HG03135 (cell line): ENCODE results near the gene KAZN.

Source experiments
- ATAC-seq: cut with Tn5 transposase; IDR thresholded peaks from one replicate; pipeline ENCODE4 v1.9.1; 2021; ENCODE audit warnings: mild to moderate bottlenecking, moderate library complexity; ENCODE audit not compliant: unreplicated experiment

KAZN gene

DNA sequence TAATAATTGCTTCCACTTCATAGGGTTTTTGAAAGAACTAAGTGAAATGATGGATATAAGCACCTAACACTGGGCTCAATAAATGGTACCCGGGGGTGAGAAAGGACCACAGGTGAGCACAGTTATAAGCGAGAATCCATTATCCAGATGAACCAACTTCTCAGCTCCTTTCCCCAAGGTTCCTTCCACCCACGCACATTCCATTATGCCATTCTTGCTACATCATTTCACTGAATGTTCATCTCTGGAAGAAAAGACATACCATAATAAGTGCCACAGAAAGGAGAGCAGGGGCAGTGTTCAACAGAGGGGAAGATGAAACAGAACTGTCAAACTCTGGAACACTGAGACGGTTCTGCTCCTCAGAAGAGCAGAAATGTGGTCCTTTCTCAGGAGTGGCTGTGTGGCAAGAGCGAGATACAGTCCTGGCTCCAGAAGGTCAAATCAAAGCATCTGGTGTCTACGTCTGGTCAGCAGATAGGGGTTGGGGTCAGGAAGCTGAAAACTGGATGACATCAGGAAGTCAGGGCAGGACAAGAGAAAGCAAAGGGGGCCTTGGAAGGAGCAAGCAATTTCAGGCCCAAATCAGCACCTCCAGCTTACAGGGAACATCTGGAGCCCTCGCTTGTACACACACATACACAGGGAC is 299.6 kb downstream of the KAZN start:
- ATAC-seq = no peak

- ATAC-seq = no peak
Measured at GRCh38 chr1:14899686-14900085, 301.2 kb downstream of the KAZN start.

GRCh38 chr1:14901371-14901954 is 303.0 kb downstream of the KAZN start:
- no peak for ATAC-seq

- ATAC-seq = no peak
Measured at GRCh38 chr1:14903922-14904321, 305.4 kb downstream of the KAZN start.

GRCh38 chr1:14906665-14907064 is 308.2 kb downstream of the KAZN start:
- no peak for ATAC-seq

DNA sequence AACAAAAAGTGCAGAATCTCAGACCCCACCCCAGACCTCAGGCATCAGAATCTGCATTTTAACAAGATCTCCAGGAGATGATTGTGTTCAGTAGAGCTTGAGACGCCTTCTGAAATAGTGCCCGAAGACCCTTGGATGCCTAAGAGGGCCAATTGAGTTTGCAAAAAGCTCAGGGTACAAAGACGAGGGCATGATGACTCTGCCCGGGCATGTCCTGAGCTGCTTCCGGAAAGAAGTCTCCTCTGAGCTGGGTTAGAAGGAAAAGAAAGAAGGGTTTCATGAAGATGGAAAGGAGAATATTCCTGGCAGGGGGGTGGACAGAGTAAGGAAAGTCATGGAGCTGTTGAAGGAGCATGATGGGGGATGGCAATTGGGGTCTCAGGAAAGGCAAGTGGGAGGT is 308.9 kb downstream of the KAZN start:
- no peak for ATAC-seq

DNA sequence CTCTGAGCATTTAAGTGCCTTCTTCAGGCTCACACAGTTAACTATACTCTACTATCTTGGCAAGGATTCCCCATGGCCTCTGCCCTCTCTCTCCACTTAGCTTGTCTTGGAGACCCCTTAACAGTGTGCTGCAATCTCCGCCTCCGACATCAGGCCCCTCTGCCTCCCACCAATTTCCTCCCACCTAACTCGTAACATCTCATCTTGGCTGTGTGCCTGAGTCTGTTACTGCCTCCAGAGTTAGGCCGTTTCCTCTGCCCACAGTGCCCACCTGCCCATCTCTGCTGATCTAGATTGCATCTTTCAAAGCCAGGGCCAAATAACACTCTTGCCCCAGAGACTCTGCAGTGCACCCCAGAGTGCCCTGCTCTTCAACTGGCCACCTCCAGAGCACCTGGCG is 310.8 kb downstream of the KAZN start:
- ATAC-seq = no peak

DNA sequence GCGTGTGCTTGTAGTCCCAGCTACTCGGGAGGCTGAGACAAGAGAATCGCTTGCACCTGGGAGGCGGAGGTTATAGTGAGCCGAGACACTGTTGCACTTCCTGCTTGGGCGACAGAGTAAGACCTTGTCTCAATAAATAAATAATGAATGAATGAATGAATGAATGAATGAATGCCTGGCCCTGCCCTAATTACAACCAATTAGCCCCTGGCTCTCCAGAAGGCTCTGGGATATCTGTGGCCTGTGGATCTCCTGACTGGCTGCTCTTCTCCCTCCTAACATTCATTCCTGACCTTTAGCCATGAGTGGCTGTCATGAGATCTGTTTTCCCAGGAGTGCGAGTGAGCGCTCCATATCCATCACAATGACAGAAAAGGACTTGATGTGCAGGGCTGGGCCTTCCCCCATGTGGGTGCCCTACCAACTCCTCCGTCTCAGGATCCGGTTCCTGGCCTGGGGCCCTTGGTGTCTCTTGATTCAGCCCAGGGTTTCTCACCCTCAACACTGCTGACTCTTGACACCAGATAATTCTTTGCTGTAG is 311.5 kb downstream of the KAZN start:
- no peak for ATAC-seq

DNA sequence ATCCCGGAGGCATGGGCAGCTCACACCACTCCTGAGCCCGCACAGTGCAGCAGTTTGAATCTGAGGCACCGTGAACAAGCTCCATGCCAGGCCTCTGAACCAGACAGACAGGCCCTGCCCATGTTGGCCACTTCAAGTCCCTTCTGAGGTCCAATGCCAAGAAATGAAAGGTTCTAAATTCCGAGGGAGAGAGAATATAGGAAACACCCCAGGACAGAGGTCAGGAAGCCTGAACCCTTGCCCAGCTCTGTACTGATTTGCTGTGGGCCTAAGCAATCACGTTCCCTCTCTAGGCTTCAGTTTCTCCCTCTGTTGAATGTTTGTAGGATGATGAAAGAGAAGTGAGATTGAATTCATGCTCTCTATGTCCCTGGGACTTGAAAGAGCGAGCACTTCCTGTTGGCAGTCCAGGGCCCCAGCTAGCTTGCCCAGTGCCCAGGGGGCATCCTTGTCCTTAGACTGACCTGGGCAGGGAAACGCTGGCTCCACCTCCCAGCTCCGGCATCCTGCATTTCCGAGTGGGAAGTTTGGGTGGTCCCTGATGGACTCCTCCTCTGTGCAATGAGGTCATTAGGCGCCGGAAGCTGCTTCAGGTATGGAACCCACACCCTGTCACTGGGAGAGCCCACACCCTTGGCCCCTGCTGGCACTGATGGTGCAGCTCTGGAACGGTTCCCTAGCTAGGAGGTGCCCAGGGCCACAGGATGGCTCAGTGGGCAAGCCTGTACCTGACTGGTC is 312.7 kb downstream of the KAZN start:
- ATAC-seq = no peak

DNA sequence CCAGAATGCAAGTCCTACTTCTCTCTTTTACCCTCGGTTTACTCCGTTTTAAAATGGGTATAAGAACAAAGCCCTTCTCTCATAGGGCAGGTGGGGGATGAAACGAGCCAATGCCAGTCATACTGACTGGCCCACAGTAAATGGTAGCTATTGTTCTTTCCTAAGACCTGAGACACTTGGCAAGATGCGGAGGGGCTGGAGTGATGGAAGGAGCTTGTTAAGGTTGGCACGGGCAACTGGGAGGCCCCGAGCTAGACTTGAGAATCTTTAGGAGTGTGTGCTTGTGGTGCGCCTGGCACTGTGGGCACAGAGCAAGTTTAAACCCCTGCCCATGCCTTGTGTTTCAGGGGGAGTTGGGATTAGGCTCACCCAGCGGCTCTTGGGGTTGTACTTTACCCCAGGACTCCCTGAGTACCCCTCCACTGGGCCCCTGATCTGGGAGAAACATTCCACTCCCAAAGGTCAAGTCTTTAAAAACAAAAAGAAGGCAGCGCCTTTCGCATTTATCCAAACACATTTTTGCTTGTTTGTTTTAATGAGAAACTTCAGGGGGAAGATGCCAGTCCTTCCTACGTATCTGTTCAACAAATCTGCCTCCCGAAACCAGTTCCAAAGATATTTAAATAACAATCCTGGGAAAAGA is 314.5 kb downstream of the KAZN start:
- ATAC-seq = no peak

- ATAC-seq = no peak
Measured at GRCh38 chr1:14913482-14914177, 315.1 kb downstream of the KAZN start.

DNA sequence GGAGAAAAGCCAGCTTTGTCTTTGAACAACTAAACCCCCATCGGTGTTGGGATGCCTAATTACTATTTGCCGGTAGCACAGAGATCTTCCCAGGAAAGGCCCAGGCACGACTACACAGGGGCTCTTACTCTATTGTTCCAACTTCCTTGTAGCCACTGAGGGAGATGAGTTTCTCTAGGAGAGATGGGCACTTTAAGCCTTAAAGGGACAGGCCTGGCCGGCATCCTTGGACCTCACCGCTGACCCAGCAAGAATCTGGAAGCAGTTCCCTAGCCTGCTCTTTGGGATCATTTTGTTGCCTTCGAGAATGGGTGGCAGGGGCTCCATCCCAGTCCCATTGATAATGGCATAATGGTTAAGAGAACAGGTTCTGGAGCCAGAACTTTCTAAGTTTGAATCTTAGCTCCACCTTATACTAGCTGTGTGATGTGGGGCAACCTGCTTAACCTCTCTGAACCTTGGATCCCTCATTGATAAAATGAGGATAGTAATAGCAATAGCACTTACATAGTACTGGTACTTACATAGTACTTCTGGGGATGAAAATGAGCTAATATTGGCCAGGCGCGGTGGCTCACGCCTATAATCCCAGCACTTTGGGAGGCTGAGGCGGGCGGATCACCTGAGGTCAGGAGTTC is 316.0 kb downstream of the KAZN start:
- ATAC-seq = no peak

DNA sequence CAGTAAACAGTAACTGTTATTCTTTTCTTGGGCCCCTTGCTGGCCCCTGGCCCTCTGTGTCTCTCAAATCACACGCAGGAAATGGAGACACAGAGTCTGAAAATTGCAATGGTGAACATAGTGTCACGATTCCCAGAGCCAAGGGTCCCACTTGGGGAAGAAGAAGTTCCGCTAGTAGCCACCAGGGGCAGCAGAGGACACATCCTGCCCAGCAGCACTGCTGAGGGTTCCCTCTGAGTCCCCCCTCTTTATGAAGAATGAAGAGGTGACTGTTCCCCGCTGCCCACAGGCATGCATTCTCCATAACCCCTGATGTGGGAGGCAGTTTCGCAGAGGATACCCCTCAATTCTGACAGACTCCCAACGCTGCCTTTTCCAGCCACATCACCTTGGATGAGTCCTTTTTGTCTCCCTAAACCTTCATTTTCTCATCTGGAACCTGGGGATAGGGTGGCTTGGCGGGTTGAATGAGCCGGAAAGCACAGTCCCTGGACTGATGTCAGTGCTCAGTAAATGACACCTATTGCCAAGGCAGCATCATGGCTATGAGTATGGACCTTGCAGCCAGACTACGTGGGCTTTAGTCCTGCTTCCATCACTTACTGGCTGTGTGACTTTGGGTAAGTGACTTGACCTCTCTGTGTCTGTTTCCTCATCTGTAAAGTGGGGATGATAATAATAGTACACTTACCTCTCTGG is 317.0 kb downstream of the KAZN start:
- no peak for ATAC-seq

- ATAC-seq = no peak
Measured at GRCh38 chr1:14919289-14919688, 320.8 kb downstream of the KAZN start.

- no peak for ATAC-seq
Measured at GRCh38 chr1:14919751-14920150, 321.3 kb downstream of the KAZN start.

DNA sequence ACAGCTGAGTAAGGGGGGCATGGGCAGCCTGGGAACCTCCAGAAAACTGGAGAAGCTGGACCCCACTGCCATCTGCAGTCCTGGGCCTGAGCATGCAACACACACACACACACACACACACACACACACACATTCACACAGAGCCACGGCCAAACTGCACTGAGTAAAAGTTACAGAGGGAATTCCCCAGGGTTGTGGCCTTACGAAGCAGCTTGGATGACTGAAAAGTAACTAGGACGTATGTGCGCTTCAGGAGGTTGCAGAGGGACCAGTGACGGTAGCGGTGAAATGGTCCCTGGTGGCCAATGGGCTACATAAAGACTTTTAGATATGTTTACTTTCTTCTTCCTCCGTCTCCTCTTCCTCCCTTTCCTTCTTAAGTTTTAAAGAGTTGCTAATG is 322.6 kb downstream of the KAZN start:
- no peak for ATAC-seq

DNA sequence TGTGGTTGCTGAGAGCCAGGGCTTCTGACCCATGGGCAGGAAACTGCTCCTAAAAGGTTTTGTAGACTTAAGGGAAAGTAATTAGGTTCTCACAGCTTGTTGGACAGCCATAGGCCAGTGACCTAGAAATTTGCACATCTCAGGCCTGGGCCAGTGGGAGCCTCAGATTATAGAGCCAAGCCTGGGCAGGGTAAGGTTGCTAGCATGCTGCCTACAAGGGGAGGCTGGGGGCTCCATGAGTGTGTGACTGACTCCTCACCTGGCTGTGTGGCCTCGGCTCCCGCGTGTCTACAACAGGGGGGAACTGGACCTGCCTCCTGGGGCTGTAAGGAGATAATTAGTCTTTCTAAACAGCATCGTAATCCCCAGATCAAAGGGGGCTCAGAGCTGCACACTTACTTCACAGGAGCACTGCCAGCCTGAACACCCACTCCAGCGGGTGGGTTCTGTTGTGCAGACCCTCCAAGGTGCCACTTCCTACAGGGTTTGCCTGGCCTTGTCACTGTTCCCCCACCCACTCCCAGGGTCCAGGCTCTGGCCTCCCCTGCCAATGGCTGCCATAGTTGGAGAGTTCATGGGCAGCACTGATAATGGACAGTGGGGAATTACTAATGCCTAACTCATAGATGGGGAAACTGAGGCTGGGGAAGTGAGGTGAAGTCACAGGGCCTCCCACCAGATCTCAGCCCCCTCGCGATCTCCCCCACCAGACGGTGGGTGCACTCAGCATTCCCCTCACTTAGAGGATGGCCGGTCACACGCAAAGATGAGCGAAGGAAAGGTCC is 324.6 kb downstream of the KAZN start:
- ATAC-seq = no peak

GRCh38 chr1:14923727-14924452 is 325.4 kb downstream of the KAZN start:
- no peak for ATAC-seq
